HG03280 (cell line): ENCODE results near the gene MRPL51.
"Not testable (repeated sequence)": the region's sequence is repeated elsewhere in the genome, so short reads cannot be mapped to it uniquely, and the experiment has no call there.

ENCODE experiments used
- ATAC-seq: cut with Tn5 transposase; IDR thresholded peaks from one replicate; pipeline ENCODE4 v1.9.1; 2021; ENCODE audit warnings: mild to moderate bottlenecking, moderate library complexity; ENCODE audit not compliant: unreplicated experiment

Gene MRPL51

GRCh38 chr12:6492838-6493496, at the start of gene MRPL51:
Gene MRPL51 (minus strand): TSS chr12:6493262. CDS start chr12:6493136, 126 bp downstream.
- peak; percentile 70 for ATAC-seq

- ATAC-seq = no peak
Observed at GRCh38 chr12:6542209-6543009, 49.3 kb upstream of the MRPL51 start.

GRCh38 chr12:6541371-6542165, 48.5 kb upstream of the MRPL51 start:
- ATAC-seq = no peak

DNA sequence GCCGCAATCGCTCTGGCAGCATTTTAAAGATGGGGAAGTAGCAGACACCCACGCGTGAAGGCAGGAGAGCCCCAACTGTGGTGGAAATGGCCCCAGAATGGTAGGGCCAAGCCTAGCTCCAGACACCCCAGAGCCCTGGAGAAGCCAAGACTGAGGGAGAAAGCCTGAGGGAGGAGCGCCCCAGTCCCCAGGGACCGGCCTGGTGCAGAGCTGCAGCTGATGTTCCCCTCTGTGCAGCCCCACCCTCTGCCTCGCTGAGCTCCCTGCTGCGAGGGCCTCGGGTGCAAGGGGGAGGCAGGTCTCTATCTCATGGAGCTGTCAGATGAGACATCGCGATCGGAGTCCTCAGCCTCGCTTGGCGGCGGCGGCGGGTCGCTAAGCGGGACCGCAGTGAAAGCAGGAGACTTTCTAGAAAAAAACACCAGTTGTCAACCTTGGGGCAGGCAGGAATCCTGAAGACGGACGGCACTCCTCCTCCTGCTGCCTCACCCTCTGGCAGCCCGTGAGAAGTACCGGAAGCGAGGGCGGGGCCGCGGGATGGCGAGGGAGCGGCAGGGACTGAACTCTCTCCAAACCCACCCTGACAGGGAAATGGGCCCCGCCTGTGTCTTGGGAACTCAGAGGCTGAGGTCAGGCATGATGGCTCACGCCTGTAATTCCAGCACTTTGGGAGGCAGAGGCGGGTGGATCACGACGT, 47.3 kb upstream of the MRPL51 start:
- ATAC-seq = no peak

GRCh38 chr12:6539707-6540134, 46.7 kb upstream of the MRPL51 start:
- ATAC-seq = no peak

DNA sequence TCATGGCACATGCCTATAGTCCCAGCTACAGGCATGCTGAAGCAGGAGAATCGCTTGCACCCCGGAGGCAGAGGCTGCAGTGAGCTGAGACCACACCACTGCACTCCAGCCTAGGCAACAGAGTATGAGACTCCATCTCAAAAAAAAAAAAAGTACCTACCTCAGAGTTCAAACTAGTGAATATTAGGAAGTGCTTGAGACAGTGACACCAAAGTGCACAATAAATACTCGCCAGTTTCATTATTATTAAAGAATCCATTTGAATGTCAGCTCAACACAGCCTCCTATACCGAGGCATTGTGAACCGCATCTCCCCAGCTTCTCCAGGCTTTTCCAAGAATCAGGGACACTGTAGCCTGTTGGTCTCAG, 46.2 kb upstream of the MRPL51 start:
- no peak for ATAC-seq

GRCh38 chr12:6538420-6539313, 45.6 kb upstream of the MRPL51 start:
- no peak for ATAC-seq

GRCh38 chr12:6537580-6538419, 44.7 kb upstream of the MRPL51 start:
- not testable (repeated sequence) for ATAC-seq

GRCh38 chr12:6536894-6537579, 44.0 kb upstream of the MRPL51 start:
- no peak for ATAC-seq

DNA sequence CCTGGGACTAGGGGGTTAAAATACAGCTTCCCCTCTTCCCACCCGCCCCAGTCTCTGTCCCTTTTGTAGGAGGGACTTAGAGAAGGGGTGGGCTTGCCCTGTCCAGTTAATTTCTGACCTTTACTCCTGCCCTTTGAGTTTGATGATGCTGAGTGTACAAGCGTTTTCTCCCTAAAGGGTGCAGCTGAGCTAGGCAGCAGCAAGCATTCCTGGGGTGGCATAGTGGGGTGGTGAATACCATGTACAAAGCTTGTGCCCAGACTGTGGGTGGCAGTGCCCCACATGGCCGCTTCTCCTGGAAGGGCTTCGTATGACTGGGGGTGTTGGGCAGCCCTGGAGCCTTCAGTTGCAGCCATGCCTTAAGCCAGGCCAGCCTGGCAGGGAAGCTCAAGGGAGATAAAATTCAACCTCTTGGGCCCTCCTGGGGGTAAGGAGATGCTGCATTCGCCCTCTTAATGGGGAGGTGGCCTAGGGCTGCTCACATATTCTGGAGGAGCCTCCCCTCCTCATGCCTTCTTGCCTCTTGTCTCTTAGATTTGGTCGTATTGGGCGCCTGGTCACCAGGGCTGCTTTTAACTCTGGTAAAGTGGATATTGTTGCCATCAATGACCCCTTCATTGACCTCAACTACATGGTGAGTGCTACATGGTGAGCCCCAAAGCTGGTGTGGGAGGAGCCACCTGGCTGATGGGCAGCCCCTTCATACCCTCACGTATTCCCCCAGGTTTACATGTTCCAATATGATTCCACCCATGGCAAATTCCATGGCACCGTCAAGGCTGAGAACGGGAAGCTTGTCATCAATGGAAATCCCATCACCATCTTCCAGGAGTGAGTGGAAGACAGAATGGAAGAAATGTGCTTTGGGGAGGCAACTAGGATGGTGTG, 43.1 kb upstream of the MRPL51 start:
- ATAC-seq = no peak

- ATAC-seq = no peak
Observed at GRCh38 chr12:6535697-6535946, 42.6 kb upstream of the MRPL51 start.

- peak; percentile 5 for ATAC-seq
Observed at GRCh38 chr12:6534945-6535696, 42.1 kb upstream of the MRPL51 start.

- ATAC-seq = no peak
Observed at GRCh38 chr12:6534695-6534944, 41.6 kb upstream of the MRPL51 start.

DNA sequence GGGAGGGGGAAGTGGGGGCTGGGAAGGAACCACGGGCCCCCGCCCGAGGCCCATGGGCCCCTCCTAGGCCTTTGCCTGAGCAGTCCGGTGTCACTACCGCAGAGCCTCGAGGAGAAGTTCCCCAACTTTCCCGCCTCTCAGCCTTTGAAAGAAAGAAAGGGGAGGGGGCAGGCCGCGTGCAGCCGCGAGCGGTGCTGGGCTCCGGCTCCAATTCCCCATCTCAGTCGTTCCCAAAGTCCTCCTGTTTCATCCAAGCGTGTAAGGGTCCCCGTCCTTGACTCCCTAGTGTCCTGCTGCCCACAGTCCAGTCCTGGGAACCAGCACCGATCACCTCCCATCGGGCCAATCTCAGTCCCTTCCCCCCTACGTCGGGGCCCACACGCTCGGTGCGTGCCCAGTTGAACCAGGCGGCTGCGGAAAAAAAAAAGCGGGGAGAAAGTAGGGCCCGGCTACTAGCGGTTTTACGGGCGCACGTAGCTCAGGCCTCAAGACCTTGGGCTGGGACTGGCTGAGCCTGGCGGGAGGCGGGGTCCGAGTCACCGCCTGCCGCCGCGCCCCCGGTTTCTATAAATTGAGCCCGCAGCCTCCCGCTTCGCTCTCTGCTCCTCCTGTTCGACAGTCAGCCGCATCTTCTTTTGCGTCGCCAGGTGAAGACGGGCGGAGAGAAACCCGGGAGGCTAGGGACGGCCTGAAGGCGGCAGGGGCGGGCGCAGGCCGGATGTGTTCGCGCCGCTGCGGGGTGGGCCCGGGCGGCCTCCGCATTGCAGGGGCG, 41.0 kb upstream of the MRPL51 start, which contains the start of gene GAPDH:
TSS of gene GAPDH (plus strand) at position 595 of the 772 bp plus-strand sequence. CDS start 316 bp downstream, outside the sequence.
- peak; percentile 61 for ATAC-seq

- ATAC-seq = no peak
Observed at GRCh38 chr12:6533653-6533922, 40.5 kb upstream of the MRPL51 start.

- peak; percentile 3 for ATAC-seq
Observed at GRCh38 chr12:6532927-6533652, 40.0 kb upstream of the MRPL51 start.
